Activated CD4-positive, alpha-beta T cell treated with anti-CD3 and anti-CD28 coated beads, Interleukin-2, amount 50 U/mL, for 24 hours (primary cell): ENCODE data around the gene RAB40C.
A peak's percentile ranks its signal among the peaks of the same experiment; 100 is the strongest.

Experiments used
- DNase-seq, 2 donors: peaks; one replicate each; pipeline ENCODE4 v3.0.0-alpha.2; 2020; ENCODE audit warnings: low read depth in 1 of 2, low spot score in 1 of 2

Gene RAB40C

DNA sequence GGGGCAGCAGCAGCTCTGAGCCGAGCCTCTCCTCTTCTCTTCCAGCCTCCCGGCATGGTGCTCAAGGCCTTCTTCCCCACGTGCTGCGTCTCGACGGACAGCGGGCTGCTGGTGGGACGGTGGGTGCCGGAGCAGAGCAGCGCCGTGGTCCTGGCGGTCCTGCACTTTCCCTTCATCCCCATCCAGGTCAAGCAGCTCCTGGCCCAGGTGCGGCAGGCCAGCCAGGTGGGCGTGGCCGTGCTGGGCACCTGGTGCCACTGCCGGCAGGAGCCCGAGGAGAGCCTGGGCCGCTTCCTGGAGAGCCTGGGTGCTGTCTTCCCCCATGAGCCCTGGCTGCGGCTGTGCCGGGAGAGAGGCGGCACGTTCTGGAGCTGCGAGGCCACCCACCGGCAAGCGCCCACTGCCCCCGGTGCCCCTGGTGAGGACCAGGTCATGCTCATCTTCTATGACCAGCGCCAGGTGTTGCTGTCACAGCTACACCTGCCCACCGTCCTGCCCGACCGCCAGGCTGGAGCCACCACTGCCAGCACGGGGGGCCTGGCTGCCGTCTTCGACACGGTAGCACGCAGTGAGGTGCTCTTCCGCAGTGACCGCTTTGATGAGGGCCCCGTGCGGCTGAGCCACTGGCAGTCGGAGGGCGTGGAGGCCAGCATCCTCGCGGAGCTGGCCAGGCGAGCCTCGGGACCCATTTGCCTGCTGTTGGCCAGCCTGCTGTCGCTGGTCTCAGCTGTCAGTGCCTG is 15.7 kb upstream of the RAB40C start:
- no peak for DNase-seq

DNA sequence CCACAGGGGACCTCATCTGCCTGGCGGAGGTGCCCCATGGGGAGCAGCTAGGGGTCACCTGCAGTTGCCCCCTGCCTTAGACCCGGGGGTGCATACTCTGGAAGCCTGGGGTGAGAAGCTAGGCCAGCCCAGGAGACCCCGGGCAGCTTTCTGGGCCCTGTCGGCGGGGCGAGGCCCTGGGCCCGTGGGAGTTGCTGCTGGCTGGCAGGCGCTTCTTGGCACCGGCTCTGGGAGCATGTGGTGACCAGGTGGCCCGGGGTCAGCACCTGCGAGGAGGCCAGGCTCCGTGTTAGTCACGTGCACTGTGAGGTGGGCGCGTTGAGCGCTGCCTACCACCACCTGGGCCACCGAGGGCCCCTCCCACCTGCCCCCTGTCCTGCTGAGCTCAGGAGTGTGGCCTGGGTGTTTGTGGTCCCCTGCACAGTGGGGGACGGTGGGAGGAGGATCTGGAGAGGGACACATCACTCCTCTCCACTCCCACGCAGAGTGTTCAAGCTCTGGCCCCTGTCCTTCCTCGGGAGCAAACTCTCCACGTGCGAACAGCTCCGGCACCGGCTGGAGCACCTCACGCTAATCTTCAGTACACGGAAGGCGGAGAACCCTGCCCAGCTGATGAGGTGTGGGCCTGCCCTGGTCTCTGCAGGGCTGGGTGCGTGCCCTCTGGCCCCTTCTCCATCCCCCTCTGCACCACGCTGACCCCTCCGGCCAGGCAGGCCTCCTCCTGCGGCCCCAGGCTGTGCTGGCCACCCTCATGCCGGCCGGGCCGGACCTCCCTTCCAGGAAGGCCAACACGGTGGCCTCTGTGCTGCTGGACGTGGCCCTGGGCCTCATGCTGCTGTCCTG is 14.3 kb upstream of the RAB40C start:
- DNase-seq = no peak

DNA sequence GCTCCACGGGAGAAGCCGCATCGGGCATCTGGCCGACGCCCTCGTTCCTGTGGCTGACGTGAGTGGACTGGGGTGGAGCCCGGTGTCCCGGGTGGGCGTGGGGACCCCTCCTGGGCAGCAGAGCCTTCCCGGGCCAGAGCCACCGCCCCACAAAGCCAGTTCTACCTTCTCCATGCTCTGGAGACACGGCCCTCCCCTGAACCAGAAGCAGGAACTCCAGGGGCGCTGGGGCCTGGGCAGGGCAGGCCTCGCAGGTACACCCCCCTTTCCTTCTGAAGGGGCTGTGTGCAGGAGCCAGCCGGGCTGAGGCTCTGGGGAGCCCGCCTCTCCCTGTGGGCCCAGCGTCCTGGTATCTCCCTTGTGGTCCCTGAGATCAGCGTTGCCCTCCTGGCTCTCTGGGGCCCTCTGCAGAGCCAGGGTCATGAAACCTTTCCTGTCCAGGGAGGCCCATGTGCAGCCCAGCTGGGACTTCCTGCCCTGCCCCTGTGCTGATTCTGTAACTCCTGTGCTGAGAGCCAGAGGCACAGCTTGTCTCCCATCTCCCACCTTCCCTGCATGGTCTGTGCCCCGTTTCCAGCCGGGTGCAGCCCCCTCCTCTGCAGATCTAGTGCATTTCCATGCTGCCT is 13.6 kb upstream of the RAB40C start:
- no peak for DNase-seq

DNA sequence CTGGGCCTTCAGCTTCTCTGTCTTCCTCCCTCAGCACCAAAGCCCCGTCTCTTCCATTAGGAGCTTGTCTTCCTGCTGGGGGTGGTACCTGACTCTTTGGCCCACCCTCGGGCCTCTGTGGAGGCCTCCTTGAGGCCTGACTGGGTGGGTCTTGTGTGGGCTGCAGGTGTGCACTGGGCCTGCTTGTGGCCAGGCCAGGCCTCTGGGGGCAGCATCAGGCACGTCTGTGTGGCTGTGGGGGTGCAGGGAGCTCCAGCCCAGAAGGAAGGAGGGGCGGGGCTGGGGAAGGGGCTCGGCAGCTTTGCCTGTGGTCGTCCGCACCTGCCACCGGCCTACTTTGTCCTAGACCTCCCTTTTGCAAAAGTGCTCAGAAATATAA is 13.1 kb upstream of the RAB40C start:
- DNase-seq = no peak

DNA sequence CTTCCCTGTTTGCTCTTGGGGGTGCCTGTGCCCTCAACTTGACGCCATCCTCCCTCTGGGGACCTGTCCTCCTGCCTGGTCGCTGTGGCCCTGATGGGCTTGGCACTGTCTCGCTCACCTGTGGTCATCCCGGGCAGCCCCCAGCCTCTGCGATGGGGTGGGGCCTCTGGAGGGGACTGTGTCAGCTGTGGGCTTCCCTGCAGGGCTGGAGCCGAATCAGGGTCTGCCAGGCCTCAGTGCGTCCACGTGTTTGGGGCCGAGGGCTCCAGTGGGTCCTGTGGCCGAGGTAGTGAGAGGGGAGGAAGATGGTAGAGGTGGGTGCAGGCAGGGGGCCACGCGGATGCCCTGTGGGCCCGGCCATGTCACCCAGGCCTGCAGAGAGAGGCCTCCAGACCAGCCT is 12.1 kb upstream of the RAB40C start:
- no peak for DNase-seq

DNA sequence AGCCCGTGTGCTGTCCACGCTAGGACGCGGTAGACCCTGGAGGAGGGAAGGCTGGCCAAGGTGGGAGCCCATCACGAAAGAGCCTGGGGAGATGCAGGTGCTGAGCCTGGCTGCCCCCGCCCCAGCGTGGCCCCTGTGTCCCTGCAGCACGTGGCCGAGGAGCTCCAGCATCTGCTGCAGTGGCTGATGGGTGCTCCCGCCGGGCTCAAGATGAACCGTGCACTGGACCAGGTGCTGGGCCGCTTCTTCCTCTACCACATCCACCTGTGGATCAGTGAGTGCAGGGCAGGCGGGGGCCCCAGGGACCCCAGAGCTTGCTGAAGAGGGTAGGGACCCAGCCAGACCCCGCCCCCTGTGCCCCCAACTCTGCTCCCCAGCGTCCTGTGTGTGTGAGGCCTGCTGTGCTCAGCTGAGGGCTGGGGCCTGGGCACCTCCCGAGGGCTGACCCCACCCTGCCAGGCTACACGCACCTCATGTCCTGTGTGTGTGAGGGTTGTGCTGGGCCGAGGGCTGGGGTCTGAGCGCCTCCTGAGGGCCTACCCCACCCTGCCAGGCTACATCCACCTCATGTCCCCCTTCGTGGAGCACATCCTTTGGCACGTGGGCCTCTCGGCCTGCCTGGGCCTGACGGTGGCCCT is 11.5 kb upstream of the RAB40C start:
- no peak for DNase-seq

DNA sequence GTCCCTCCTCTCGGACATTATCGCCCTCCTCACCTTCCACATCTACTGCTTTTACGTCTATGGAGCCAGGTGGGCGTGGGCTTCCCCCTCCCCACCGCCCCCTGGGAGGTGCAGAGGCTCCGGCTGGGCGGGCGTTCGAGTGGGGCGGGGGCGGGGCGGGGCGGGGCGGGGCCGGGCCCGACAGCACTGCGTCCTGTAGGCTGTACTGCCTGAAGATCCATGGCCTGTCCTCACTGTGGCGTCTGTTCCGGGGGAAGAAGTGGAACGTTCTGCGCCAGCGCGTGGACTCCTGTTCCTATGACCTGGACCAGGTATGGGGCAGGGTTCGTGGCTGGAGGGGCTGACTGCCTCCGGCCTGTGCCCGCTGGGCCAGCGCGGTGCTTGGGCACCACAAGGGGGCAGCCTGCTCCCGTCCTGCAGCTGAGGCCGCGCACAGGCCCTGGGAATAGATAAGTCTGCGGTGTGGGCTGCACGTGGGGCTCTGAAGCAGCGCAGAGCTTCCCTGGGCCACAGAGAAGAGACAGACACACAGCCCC is 10.9 kb upstream of the RAB40C start:
- DNase-seq = peak; percentile 29 to 52

DNA sequence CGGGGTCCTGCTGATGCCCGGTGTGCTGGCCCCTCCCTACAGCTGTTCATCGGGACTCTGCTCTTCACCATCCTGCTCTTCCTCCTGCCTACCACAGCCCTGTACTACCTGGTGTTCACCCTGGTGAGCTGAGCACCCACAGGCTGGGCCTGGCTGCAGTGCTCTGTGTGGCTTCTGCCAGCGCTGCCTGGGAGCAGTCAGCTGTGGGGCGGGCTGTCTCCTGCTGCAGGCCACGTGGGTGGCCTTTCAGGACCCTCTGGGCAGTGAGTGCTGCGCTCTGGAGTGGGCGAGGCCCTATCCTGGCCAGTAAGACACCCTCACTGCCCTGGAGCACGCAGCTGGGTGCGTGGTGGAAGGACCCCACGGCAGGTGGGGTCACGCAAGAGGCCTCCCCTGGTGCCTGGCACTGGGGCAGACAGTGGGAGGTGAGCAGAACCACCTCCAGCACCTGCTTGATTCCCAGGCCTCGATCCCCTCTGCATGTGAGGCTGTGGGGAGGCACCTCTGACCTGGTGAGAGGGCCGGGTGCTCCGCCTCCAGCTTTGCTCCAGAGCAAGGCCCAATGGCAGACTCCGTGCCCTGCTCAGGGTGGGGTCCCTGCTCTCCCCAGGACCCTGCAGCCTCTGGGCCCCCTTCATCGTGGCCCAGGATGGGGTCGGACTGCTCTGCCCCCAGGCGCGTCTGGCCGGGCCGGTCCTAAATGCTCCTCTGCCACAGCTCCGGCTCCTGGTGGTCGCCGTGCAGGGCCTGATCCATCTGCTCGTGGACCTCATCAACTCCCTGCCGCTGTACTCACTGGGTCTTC is 9.5 kb upstream of the RAB40C start:
- DNase-seq = no peak

DNA sequence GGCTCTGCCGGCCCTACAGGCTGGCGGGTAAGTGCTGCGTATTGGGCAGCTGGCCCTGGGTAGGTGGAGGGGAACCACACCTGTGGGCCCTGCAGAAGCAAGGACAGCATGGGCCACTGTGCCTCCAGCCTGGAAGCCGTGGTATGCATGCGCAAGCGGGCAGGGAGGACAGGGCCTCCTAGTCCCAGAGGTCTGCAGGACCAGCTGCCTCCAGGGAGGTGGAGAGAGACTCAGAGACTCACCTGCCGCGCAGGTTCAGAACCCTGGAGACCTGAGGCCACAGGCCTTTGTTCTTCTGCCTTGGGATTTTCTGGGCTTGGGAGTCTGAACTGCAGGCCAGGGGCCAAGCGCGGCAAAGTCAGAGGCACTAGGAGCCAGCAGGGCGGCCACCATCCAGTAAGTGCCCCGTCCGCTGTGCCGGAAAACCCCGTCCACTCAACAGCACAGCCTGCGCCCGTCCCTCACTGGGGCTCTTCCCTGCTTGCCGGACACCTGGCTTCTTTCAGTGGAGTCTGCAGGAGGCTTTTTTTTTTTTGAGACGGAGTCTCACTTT is 8.8 kb upstream of the RAB40C start:
- DNase-seq = no peak

DNA sequence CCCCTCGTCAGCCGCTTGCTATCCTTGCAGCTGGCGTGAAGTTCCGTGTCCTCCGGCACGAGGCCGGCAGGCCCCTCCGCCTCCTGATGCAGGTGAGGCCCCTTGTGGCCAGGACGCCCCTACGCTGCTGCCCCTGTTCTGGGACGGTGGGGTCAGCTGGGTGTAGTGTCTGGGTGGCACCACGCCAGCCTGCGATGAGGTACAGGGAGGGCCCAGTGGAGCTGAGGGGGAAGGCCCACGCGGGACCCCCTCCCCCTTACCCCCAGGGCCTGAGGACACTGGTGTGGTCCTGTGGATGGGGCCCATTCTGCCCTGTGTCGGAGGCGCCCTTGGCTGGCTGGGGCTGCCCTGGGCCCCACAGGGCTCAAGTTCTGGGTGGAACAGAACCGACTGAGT is 7.7 kb upstream of the RAB40C start:
- no peak for DNase-seq

DNA sequence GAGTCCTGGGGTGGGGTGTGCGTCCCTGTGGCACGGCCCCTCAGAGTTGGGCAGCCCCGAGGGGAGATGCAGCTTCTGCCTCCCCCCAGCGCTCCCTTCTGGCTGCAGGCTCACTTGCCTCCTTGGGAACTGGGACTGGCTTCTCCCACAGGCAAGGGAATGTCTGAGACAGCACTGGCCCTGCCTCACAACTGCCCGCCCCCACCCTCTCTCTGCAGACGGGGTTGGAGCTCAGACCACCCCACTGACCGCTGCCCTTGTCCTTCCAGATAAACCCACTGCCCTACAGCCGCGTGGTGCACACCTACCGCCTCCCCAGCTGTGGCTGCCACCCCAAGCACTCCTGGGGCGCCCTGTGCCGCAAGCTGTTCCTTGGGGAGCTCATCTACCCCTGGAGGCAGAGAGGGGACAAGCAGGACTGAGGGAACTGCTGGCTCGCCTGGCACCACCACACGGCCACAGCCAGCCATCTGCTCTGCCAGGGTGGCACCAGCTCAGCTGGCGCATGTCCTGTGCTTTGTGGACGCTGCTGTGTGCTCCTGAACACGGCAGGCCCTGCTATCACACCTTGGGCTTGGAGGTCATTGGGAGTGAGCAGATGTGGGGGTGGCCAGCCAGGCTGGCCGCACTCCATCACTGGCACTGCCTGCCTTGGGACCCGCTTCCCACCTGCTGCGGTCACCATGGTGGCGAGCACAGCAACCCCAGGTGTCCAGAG is 7.1 kb upstream of the RAB40C start:
- DNase-seq = no peak

DNA sequence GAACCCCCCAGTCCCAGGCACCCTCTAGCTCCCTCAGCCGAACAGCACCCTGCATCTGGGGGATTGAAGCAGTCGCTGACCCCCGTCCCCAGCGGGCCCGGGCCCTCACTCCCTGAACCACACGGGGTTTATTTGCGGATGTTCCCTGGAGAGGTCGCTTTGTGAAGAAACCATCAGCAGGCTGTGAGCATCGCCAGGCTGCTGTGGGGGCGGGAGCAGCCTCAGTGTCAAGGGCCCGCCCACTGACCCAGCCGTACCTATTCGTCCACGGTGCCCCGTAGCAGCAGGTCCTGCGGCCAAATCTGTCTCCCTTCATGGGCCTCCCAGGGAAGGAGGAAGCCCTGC is 6.4 kb upstream of the RAB40C start:
- DNase-seq = no peak

DNA sequence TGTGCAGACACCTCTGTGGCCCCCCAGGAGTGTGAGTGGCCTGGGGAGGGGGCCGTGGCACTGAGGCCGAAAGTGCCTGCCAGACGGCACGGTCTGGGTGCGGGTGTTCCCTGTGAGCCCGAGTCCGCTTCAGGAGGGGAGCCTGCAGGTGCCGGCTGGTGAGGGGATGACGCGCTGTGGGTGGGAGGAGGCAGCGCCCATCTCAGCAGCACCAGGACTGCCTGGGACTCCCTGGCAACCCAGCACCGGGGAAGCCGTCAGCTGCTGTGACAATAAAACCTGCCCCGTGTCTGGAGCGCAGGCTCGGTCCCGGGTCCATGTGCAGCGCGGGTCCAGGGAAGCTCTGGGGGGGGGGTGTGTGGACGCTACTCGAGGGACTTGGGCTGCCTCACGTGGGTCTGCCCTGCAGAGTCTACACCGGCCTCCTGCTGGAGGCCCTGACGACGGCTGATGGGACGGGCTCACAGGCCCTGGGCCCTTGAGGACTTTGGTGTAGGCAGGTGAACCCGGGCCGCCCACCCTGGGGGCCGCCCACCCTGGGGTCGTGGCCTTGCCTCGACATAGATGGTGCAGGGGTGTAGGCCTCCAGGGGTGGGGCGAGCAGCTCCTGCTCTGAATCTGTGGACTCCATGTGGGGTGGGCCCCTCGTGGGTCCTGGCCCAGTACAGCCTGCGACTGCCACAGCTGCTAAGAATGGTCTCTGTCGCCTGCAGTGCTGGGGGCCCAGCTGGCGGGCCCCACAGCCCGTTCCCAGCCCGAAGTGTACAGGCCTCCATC is 5.9 kb upstream of the RAB40C start:
- DNase-seq = no peak

DNA sequence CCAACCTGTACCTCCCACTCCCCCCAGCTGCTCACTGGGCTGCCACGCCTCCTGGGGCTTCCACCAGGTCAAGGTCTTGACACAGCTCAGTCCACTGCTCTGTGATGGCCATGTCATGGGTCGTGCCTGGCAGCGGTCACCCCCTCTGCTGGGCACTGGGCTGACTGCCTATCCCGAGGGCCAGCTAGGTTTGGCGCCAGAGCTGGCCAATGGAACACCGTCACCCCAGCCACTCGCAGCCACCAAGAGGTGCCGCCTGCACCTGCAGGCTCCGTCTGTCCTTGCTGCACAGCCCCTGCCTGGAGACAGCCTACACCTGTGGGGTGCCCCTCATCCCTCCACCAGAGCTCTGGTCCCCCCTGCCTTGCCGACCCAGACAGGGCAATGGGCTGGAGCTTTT is 4.5 kb upstream of the RAB40C start:
- DNase-seq = no peak

DNA sequence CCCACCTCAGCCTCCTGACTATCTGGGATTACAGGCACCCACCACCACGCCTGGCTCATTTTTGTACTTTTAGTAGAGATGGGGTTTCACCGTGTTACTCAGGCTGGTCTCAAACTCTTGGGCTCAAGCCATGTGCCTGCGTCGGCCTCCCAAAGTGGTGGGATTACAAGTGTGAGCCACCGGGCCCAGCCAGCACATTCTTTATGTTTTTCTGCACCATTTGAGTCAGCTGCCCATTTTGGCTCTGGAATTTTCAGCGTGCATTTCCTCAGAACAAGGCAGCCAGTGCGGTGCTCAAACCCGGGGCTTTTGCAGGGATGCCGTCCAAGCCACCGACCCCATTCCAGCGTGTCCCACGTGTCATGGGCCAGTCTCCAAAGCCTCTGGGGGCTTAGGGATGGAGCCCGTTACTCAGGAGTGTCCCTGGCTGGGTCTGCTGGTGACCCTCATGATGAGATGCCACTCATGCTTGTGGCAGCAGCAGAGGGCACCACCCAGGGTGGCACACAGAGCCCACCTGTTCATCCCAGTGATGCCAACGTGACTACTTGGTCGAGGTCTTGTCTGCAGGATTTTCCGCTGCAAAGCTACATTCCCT is 3.7 kb upstream of the RAB40C start:
- no peak for DNase-seq

DNA sequence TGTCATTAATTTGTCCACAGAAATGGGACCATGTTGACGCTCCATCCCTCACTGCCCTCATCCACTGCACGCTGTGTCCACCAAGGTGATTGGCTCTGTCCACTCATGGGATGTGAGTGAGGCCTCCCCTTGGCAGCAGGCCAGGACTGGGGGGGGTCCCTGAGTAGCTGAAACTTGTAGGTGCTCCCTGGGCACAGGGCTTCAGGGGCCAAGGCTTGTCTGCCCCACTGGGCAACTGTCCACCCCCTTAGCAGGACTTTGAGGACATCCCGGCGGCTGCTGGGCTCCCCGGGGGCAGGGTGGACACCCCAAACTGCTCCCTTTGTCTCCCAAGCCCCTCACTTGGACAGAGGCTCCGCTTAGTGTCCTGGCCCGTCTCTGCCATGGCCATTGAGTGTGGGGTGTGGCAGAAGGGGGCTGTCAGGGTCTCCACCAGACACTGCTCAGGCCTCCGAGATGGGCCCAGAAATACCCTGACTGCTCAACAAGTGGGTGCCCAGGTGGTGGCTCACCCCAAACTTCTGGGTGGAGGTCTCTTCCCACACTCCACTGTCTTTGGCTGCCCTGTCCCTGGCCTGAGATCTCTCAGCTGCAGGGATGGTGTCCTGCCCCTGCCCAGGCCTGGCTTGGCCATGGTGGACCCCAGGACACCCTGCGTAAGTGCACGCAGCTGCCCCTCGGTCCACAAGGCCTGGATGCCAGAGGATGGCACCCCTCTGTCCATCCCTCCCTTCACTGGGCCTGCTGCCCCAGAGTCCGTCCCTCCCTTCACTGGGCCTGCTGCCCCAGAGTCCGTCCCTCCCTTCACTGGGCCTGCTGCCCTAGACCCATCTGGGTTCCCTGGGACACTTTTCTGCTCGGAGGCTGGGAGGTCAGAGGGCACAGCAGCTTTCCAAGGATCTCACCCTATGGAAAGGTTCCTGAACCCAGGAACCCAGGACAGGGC is 2.9 kb upstream of the RAB40C start:
- no peak for DNase-seq

DNA sequence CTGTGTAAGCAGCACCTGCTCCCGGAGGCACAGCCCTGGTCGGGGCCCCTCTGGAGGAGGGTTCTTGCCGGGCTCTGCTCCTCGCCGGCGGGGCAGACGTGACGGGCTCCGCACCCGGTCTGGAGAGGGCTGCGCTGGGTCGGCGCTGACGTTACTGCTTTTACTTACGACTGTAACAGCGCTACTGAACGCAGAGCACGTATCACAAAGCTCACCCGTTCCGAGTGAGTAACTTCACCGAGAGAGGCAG is 1.3 kb upstream of the RAB40C start:
- peak; percentile 56 to 58 for DNase-seq
